Trophoblast cell (in vitro differentiated cells and primary cell): ENCODE measurements around the gene S100A13.

Source experiments
- DNase-seq, 2 donors: peaks; one replicate each; pipeline ENCODE4 v3.0.0-alpha.2; 2016
- H2AFZ ChIP-seq: 2 replicates; pipeline ENCODE4 v1.6.1; 2013; ENCODE audit warnings: low read length, moderate library complexity, mild to moderate bottlenecking; ENCODE audit not compliant: insufficient read depth, poor library complexity
- H2AK5ac ChIP-seq: 2 replicates; pipeline ENCODE4 v1.6.1; 2013; ENCODE audit warnings: mild to moderate bottlenecking, low read length
- H2BK120ac ChIP-seq: 2 replicates; pipeline ENCODE4 v1.6.1; 2013; ENCODE audit warnings: low read length, mild to moderate bottlenecking, moderate library complexity; ENCODE audit not compliant: insufficient read depth, poor library complexity
- H2BK12ac ChIP-seq: 2 replicates; pipeline ENCODE4 v1.6.1; 2013; ENCODE audit warnings: mild to moderate bottlenecking, low read length, moderate library complexity
- H2BK5ac ChIP-seq: 2 replicates; pipeline ENCODE4 v1.6.1; 2013; ENCODE audit warnings: low read length, low read depth, moderate library complexity, mild to moderate bottlenecking; ENCODE audit not compliant: poor library complexity
- H3K14ac ChIP-seq: 2 replicates; pipeline ENCODE4 v1.6.1; 2013; ENCODE audit warnings: mild to moderate bottlenecking, low read length
- H3K18ac ChIP-seq: 2 replicates; pipeline ENCODE4 v1.6.1; 2013; ENCODE audit warnings: mild to moderate bottlenecking, low read length
- H3K23ac ChIP-seq: 2 replicates; pipeline ENCODE4 v1.6.1; 2013; ENCODE audit warnings: low read length
- H3K27ac ChIP-seq: 2 replicates; pipeline ENCODE4 v1.5.1; 2013; ENCODE audit warnings: low read depth, mild to moderate bottlenecking, inconsistent platforms, low read length, moderate library complexity
- H3K27me3 ChIP-seq: 2 replicates; pipeline ENCODE4 v1.6.1; 2013; ENCODE audit warnings: inconsistent platforms, mild to moderate bottlenecking, low read length, moderate library complexity; ENCODE audit not compliant: insufficient read depth
- H3K36me3 ChIP-seq, 2 experiments: 1 replicate in 1 of 2; 2 replicates in 1 of 2; pipeline ENCODE4 v1.6.1; 2013; ENCODE audit warnings: low read length in 2 of 2, mild to moderate bottlenecking in 2 of 2, moderate library complexity in 1 of 2; ENCODE audit not compliant: insufficient read depth in 2 of 2, control insufficient read depth in 1 of 2
- H3K4ac ChIP-seq: 2 replicates; pipeline ENCODE4 v1.6.1; 2013; ENCODE audit warnings: low read depth, mild to moderate bottlenecking, low read length, moderate library complexity
- H3K4me1 ChIP-seq, 2 experiments: 1 replicate in 1 of 2; 2 replicates in 1 of 2; pipeline ENCODE4 v1.6.1; 2013; ENCODE audit warnings: low read length in 2 of 2, mild to moderate bottlenecking in 2 of 2, moderate library complexity in 1 of 2; ENCODE audit not compliant: insufficient read depth in 2 of 2, control insufficient read depth in 1 of 2
- H3K4me2 ChIP-seq: 2 replicates; pipeline ENCODE4 v1.6.1; 2013; ENCODE audit warnings: inconsistent platforms, mild to moderate bottlenecking, low read length, moderate library complexity
- H3K4me3 ChIP-seq: 2 replicates; pipeline ENCODE4 v1.5.1; 2013; ENCODE audit warnings: mild to moderate bottlenecking, low read depth, low read length, inconsistent platforms
- H3K79me1 ChIP-seq: one replicate; pipeline ENCODE4 v1.6.1; 2013; ENCODE audit warnings: low read length
- H3K79me2 ChIP-seq: 2 replicates; pipeline ENCODE4 v1.6.1; 2013; ENCODE audit warnings: low read length, mild to moderate bottlenecking; ENCODE audit not compliant: control insufficient read depth, insufficient read depth, poor library complexity
- H3K9ac ChIP-seq: 2 replicates; pipeline ENCODE4 v1.6.1; 2013; ENCODE audit warnings: mild to moderate bottlenecking, low read length
- H3K9me3 ChIP-seq: 2 replicates; pipeline ENCODE4 v1.6.1; 2013; ENCODE audit warnings: low read depth, mild to moderate bottlenecking, control low read depth, inconsistent platforms, low read length; ENCODE audit not compliant: insufficient read depth
- H4K12ac ChIP-seq: 2 replicates; pipeline ENCODE4 v1.6.1; 2013; ENCODE audit warnings: low read depth, mild to moderate bottlenecking, low read length, moderate library complexity
- H4K8ac ChIP-seq: 2 replicates; pipeline ENCODE4 v1.6.1; 2013; ENCODE audit warnings: low read depth, mild to moderate bottlenecking, low read length, moderate library complexity
- H4K91ac ChIP-seq: one replicate; pipeline ENCODE4 v1.6.1; 2013; ENCODE audit warnings: low read depth, mild to moderate bottlenecking, low read length, moderate library complexity
- WGBS: extraction: QIAGEN DNeasy Blood & Tissue Kit; methylation state at CpG from one replicate; pipeline ENCODE4 v1.1.7; 2013; ENCODE audit warnings: missing lambda C conversion rate; ENCODE audit not compliant: insufficient read length, insufficient coverage; ENCODE audit errors: extremely low coverage; 5-methylcytosine and 5-hydroxymethylcytosine counted together

S100A13 gene

DNA sequence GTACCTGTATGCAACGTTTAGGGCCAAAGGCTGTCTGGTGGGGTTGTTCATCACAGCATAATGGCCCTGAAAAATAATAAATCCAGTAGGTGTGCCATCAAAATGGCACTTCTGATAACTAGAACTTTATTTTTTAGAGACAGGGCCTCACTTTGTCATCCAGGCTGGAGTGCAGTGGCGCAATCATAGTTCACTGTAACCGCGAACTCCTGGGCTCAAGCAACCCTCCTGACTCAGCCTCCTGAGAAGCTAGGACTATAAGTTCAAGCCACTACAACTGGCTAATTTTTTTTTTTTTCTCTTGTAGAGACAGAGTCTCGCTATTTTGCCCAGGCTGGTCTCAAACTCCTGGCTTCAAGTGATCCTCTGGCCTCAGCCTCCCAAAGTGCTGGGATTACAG, 35.9 kb upstream of the S100A13 start:
- H4K91ac ChIP-seq: no peak overlapping the region
- no peak overlapping the region for H3K4ac ChIP-seq
- peak in 1 of 2 donors; percentile 34 for DNase-seq
- H4K12ac ChIP-seq: no peak overlapping the region
- no peak overlapping the region for H2AK5ac ChIP-seq
- peaks cover 3% of the 10 kb centered on the region for H3K79me2 ChIP-seq
- no peaks in the 10 kb centered on the region for H3K27me3 ChIP-seq
- no peak overlapping the region for H2BK120ac ChIP-seq
- no peak overlapping the region for H2BK5ac ChIP-seq
- no peak overlapping the region for H3K18ac ChIP-seq
- H2BK12ac ChIP-seq: no peak overlapping the region
- no peak overlapping the region for H3K9ac ChIP-seq
- peaks cover 3% of the 10 kb centered on the region for H3K79me1 ChIP-seq
- H3K4me1 ChIP-seq: peaks cover 2% of the 10 kb centered on the region in 2 experiments
- no peak overlapping the region for H2AFZ ChIP-seq
- no peak overlapping the region for H3K27ac ChIP-seq
- H3K9me3 ChIP-seq: no peaks in the 10 kb centered on the region
- H3K23ac ChIP-seq: no peak overlapping the region
- H3K36me3 ChIP-seq: peaks cover 41 to 65% of the 10 kb centered on the region in 2 experiments
- no CpG with 5 or more reads among the region's 5 CpGs for WGBS
- no peak overlapping the region for H3K14ac ChIP-seq
- H4K8ac ChIP-seq: no peak overlapping the region
- no peak overlapping the region for H3K4me3 ChIP-seq
- no peak overlapping the region for H3K4me2 ChIP-seq

DNA sequence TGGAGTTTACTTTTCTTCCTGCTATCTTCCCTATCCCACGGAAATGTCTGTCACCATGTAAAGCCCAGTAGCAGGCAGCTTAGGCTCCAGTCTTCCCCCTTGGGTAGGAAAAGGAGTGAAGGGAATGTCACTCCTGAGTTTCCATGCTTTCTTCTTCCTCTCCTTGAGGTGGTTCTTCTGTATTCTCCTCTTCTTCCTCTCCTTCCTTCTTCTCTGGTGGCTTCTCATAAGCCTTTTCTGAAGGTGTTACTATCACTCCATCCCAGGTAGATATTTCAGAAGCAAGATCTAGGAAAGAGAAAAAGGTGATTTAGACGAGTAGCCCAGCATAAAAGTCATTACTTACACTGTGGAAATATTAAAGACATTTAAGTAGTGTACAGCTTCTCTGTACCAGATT, 35.0 kb upstream of the S100A13 start:
- Histone ChIP-seq H3K4me2 (no peak overlapping the region), H3K79me2 (peaks cover 3% of the 10 kb centered on the region), H3K18ac (no peak overlapping the region)

DNA sequence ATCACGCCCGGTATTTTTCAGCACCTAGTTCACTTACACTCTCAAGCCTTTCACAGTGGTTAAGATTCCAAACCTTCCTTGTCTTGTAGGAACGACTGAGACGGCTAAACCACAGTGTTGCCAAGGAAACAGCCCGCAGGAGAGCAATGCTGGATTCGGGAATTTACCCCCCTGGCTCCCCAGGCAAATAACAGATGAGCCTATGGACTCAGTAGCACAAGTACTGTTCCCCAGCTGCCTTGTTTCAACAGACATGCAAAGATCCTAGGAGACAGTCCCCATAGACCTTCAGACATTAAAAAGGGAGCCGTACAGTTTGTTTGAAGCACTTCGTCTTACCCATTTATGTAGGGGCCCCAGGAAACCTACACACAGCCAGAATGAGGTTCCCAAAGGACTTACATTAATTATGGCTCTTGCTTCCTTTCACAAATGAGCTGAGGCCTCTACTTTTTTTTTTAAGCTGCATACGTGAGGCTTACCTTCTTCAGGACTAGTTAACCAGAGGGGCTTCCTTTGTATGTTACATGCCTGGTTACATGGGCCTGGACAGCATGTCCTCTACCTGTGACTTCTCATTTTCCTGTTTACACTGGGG, 33.9 kb upstream of the S100A13 start:
- Histone ChIP-seq H4K8ac (no peak overlapping the region), H3K4ac (no peak overlapping the region), H2BK12ac (no peak overlapping the region), H2AK5ac (no peak overlapping the region), H3K9ac (no peak overlapping the region), H3K4me3 (no peak overlapping the region), H3K27me3 (no peaks in the 10 kb centered on the region), H3K23ac (no peak overlapping the region), H3K14ac (no peak overlapping the region), H3K79me2 (peaks cover 3% of the 10 kb centered on the region), H3K9me3 (no peaks in the 10 kb centered on the region), H3K27ac (no peak overlapping the region), H3K4me2 (no peak overlapping the region), H3K79me1 (peaks cover 3% of the 10 kb centered on the region), H4K91ac (no peak overlapping the region), H2BK5ac (no peak overlapping the region), H2BK120ac (no peak overlapping the region), H3K36me3 (peaks cover 29 to 48% of the 10 kb centered on the region in 2 experiments), H3K18ac (no peak overlapping the region), H2AFZ (no peak overlapping the region), H4K12ac (peak overlapping the region; percentile 33), H3K4me1 (peaks cover 2 to 3% of the 10 kb centered on the region in 2 experiments)
- peak; percentile 94 to 97 for DNase-seq
- WGBS: no CpG with 5 or more reads among the region's 9 CpGs

More for the DNA sequence above, 35.0 kb upstream of the S100A13 start:
- H2BK12ac ChIP-seq: no peak overlapping the region
- no peak overlapping the region for H3K23ac ChIP-seq
- no peak overlapping the region for H3K27ac ChIP-seq
- H3K4me3 ChIP-seq: no peak overlapping the region
- DNase-seq: no peak
- H3K14ac ChIP-seq: no peak overlapping the region
- no peak overlapping the region for H3K4ac ChIP-seq
- no peak overlapping the region for H2BK5ac ChIP-seq
- no peak overlapping the region for H3K9ac ChIP-seq
- peaks cover 39 to 59% of the 10 kb centered on the region in 2 experiments for H3K36me3 ChIP-seq
- H3K9me3 ChIP-seq: no peaks in the 10 kb centered on the region
- no peak overlapping the region for H4K8ac ChIP-seq
- H3K79me1 ChIP-seq: peaks cover 3% of the 10 kb centered on the region
- no peak overlapping the region for H4K91ac ChIP-seq
- H3K4me1 ChIP-seq: peaks cover 2 to 3% of the 10 kb centered on the region in 2 experiments
- WGBS: no CpG with 5 or more reads among the region's 2 CpGs
- H2BK120ac ChIP-seq: no peak overlapping the region
- H2AFZ ChIP-seq: no peak overlapping the region
- H3K27me3 ChIP-seq: no peaks in the 10 kb centered on the region
- no peak overlapping the region for H2AK5ac ChIP-seq
- H4K12ac ChIP-seq: no peak overlapping the region

DNA sequence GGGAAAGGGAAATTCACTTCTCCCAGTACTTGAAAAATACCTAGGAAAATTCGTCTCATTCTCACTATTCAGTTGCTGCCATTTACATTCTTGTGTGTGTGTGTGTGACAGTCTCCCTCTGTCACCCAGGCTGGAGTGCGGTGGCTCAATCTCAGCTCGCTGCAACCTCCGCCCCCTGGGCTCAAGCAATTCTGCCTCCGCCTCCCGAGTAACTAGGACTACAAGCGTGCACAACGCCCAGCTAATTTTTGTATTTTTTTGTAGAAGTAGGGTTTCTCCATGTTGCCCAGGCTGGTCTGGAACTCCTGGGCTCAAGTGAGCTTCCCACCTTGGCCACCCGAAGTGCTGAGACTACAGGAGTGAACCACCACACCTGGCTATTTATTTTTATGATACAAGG, 32.4 kb upstream of the S100A13 start:
- Histone ChIP-seq H2BK120ac (no peak overlapping the region), H3K27me3 (no peaks in the 10 kb centered on the region), H2BK5ac (no peak overlapping the region), H3K36me3 (peaks cover 23 to 35% of the 10 kb centered on the region in 2 experiments), H3K18ac (no peak overlapping the region), H3K4me1 (peaks cover 2 to 3% of the 10 kb centered on the region in 2 experiments), H4K8ac (no peak overlapping the region), H3K4ac (no peak overlapping the region), H4K91ac (no peak overlapping the region), H2AK5ac (no peak overlapping the region), H2BK12ac (no peak overlapping the region), H3K23ac (no peak overlapping the region), H3K9me3 (no peaks in the 10 kb centered on the region), H3K4me3 (no peak overlapping the region), H3K79me2 (peaks cover 3% of the 10 kb centered on the region), H3K4me2 (no peak overlapping the region), H2AFZ (no peak overlapping the region), H3K27ac (no peak overlapping the region), H3K14ac (no peak overlapping the region), H3K79me1 (peaks cover 3% of the 10 kb centered on the region), H4K12ac (no peak overlapping the region), H3K9ac (no peak overlapping the region)
- no CpG with 5 or more reads among the region's 9 CpGs for whole genome bisulfite sequencing
- peak; percentile 52 for DNase-seq
